T1000 (cell line): Measurements from ENCODE around the gene TMEM205.

Experiments used
- DNase-seq: peaks from one replicate; lab custom pipeline; 2025; ENCODE audit warnings: mixed read lengths; lab: John Stamatoyannopoulos, UW

The TMEM205 gene

GRCh38 chr19:11299946-11300810 is 45.9 kb downstream of the TMEM205 start:
- DNase-seq: no peak

DNA sequence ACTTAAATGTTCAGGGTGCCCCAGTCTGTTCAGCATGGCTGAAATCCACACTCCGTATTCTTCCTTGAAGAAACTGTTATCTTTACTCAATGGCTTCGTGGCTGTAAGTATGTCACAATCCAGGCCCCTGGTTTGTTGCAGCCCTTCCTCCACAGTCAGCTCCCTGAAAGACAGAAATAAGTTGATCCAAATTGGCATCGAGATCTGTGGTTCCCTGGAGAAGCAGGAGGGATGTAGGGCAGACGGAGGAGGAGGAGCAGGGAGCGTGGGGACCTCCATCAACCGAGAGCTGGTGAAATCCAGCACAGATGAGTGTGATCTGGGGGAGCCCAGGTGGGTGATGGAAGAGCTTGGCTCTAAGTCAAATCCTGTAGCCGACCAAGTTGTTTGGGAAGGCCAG is 49.8 kb downstream of the TMEM205 start:
- DNase-seq: no peak

- DNase-seq: no peak
These were observed 50.3 kb downstream of the TMEM205 start, which contains the start of gene TSPAN16 for GRCh38 chr19:11295665-11296245. TSPAN16 (plus strand) TSS chr19:11296160; CDS start chr19:11296298, 138 bp downstream.

GRCh38 chr19:11295180-11295579 is 50.9 kb downstream of the TMEM205 start:
- no peak for DNase-seq

GRCh38 chr19:11293433-11294389 is 52.4 kb downstream of the TMEM205 start:
- DNase-seq: peak; percentile 91
